IPS-18a (cell line): ENCODE measurements around the gene ANTKMT.
"Not testable (repeated sequence)": the region's sequence is repeated elsewhere in the genome, so short reads cannot be mapped to it uniquely, and the experiment has no call there.

Experiments used
- H3K27ac ChIP-seq: one replicate; pipeline ENCODE4 v1.5.1; 2013; ENCODE audit warnings: low read length
- H3K27me3 ChIP-seq: one replicate; pipeline ENCODE4 v1.6.1; 2013; ENCODE audit warnings: mild to moderate bottlenecking, low read length; ENCODE audit not compliant: control insufficient read depth, insufficient read depth
- H3K36me3 ChIP-seq: one replicate; pipeline ENCODE4 v1.6.1; 2013; ENCODE audit warnings: low read depth, low read length; ENCODE audit not compliant: control insufficient read depth
- H3K4me1 ChIP-seq: one replicate; pipeline ENCODE4 v1.6.1; 2013; ENCODE audit warnings: low read depth, low read length; ENCODE audit not compliant: control insufficient read depth
- H3K4me3 ChIP-seq: one replicate; pipeline ENCODE4 v1.5.1; 2013; ENCODE audit warnings: low read length
- H3K9ac ChIP-seq: one replicate; pipeline ENCODE4 v1.6.1; 2013; ENCODE audit warnings: mild to moderate bottlenecking, low read length, moderate library complexity
- H3K9me3 ChIP-seq: one replicate; pipeline ENCODE4 v1.6.1; 2013; ENCODE audit warnings: low read depth, low read length; ENCODE audit not compliant: control insufficient read depth

ANTKMT gene

DNA sequence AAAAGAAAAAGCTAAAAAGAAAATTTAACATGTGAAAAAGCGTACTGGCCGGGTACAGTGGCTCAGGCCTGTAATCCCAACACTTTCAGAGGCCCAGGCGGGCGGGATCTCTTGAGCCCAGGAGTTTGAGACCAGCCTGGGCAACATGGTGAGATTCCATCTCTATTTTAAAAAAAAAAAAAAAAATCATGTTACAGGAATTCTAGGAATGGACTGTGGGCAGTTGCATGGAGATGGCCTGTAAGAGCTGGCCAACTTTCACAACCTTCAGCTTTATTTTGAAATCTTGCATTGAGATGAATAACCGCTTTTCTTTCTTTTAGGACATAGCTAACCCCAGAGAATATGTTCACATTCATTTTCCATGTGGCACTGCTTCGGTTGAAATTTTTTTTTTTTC is 28.1 kb downstream of the ANTKMT start:
- H3K9ac ChIP-seq: no peak overlapping the region
- H3K9me3 ChIP-seq: no peaks in the 10 kb centered on the region
- peaks cover 18% of the 10 kb centered on the region for H3K4me1 ChIP-seq
- no peak overlapping the region for H3K27ac ChIP-seq
- no peaks in the 10 kb centered on the region for H3K27me3 ChIP-seq
- no peak overlapping the region for H3K4me3 ChIP-seq
- no peaks in the 10 kb centered on the region for H3K36me3 ChIP-seq

DNA sequence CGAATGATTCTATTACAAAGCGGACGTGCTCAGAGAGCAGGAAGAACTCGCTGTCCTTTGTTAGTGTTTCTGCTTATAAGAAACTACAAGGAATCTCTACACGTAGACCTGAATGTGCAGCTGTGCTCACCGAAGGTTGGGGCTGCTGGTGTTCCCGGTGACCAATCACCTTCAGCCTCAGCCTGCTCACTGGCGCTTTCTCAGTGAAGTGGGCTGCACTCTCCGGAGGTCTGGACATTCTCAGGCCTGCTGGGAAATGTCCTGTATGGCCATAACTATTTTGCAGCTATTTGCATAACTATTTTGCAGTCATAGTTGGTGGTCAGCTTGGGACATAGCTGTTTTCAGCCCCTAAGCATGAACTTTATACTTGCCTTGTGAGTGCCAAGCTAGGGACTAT is 29.5 kb downstream of the ANTKMT start:
- Histone ChIP-seq H3K36me3 (no peaks in the 10 kb centered on the region), H3K9me3 (no peaks in the 10 kb centered on the region), H3K4me3 (no peak overlapping the region), H3K4me1 (peaks cover 18% of the 10 kb centered on the region), H3K9ac (no peak overlapping the region), H3K27ac (no peak overlapping the region), H3K27me3 (no peaks in the 10 kb centered on the region)

DNA sequence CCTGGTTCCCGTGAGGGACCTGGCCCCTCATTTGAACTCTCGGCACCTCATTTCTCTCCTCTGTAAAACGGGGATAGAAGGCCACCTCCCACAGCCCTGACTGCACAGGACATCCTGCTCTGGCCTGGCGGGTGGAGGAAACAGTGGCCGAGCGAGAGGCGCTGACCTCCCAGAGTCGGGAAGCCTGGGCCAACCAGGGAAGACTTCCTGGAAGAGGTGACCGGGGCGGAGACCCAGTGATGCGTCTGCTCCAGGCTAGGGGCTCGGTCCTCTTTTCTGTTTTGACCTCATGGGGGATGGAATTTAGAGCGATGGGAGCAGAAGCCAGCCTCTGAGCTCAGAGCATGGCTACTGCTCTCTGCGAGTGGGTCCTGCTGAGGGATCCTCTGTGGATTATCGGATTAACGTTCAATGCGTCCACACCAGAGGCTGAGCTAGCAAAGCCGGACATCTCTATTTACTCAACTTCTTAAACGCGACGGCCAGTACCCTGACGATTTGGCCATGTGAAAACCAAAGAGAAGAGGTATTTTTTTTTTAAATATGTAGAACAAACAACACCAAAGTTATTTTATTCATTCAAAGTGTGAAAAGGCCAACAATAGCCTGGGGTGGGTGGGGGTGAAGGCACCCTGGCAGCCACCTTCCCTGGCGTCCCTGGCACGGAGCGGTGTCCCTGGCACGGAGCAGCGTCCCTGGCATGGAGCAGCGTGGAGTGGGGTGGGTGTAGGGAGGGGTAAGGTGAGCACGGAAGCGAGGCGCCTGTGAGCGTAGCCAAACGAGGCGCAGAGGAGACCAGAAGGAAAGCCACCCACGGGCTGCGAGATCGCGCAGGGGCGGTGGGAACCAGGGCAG is 30.4 kb downstream of the ANTKMT start:
- H3K4me3 ChIP-seq: no peak overlapping the region
- H3K27me3 ChIP-seq: no peaks in the 10 kb centered on the region
- H3K9me3 ChIP-seq: no peaks in the 10 kb centered on the region
- no peaks in the 10 kb centered on the region for H3K36me3 ChIP-seq
- no peak overlapping the region for H3K27ac ChIP-seq
- H3K4me1 ChIP-seq: peaks cover 18% of the 10 kb centered on the region
- H3K9ac ChIP-seq: no peak overlapping the region

DNA sequence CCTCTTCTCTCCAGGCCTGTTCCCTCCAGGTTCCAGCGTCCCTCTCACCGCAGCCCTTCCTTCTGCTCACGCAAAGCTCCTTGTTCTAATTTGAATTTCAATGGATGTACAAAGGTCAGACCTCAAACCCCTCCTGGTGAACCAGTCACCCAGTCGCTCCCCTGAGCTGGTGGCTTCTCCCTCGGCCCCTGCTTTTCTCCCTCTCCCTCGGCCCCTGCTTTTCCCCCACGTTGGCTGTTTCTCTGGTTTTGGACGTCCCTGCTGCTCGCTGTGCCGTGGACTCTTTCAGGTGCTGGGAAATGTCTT is 31.0 kb downstream of the ANTKMT start:
- Histone ChIP-seq H3K27ac (no peak overlapping the region), H3K9ac (no peak overlapping the region), H3K27me3 (no peaks in the 10 kb centered on the region), H3K36me3 (no peaks in the 10 kb centered on the region), H3K4me1 (peaks cover 18% of the 10 kb centered on the region), H3K4me3 (no peak overlapping the region), H3K9me3 (no peaks in the 10 kb centered on the region)

DNA sequence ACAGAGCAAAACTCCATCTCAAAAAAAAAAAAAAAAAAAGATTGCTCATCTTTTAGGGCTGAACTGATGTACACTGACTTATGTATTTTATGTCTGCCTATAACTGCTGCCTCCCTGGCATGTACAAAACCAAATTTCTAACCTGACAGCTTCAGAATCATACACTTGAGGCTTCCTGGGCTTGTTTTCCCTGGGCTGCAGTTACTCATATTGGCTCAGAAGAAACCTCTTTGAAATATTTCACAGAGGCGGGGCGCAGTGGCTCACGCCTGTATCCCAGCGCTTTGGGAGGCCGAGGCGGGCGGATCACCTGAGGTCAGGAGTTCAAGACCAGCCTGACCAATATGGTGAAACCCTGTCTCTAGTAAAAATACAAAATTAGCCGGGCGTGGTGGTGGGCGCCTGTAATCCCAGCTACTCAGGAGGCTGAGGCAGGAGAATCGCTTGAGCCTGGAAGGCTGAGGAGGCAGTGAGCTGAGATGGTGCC is 33.2 kb downstream of the ANTKMT start:
- H3K4me3 ChIP-seq, H3K27ac ChIP-seq, H3K9ac ChIP-seq, H3K36me3 ChIP-seq, H3K9me3 ChIP-seq, H3K27me3 ChIP-seq: not testable (repeated sequence)
- H3K4me1 ChIP-seq: peaks cover 18% of the 10 kb centered on the region

DNA sequence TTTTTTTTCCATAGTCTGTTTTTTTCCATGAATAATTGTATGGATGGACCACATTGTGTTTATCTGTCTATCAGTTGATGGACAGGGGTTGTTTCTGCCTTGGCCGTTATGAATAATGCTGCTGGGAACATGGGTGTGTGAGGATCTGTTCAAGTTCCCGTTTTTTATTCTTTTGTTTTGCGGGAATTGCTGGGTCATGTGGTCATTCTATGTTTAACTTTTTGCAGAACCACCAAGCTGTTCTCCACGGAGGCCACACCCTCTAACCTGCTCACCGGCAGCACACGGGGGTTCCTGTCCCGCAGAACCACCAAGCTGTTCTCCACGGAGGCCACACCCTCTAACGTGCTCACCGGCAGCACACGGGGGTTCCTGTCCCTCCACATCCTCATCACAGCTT is 33.7 kb downstream of the ANTKMT start:
- no peaks in the 10 kb centered on the region for H3K9me3 ChIP-seq
- H3K27ac ChIP-seq: no peak overlapping the region
- no peak overlapping the region for H3K4me3 ChIP-seq
- H3K9ac ChIP-seq: no peak overlapping the region
- H3K4me1 ChIP-seq: peaks cover 18% of the 10 kb centered on the region
- no peaks in the 10 kb centered on the region for H3K36me3 ChIP-seq
- no peaks in the 10 kb centered on the region for H3K27me3 ChIP-seq

DNA sequence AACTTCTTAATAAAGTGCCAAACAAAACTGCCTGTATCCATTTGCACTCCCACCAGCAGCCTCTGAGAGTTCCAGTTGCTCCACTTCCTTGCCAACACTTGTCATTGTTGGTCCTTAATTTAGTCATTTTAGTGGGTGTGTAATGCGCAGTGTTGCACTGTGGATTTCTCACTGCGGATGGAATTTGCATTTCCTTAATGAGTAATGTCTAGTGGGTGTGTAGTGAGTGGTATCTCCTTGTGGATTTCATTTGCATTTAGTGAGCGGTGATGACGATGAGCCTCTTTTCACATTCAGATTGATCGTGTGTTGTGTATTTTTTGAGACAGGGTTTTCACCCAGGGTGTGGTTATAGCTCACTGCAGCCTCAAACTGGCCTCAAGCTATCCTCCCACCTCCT is 35.5 kb downstream of the ANTKMT start:
- Histone ChIP-seq H3K9me3 (no peaks in the 10 kb centered on the region), H3K27ac (no peak overlapping the region), H3K36me3 (no peaks in the 10 kb centered on the region), H3K27me3 (no peaks in the 10 kb centered on the region), H3K4me3 (no peak overlapping the region), H3K4me1 (peaks cover 12% of the 10 kb centered on the region), H3K9ac (no peak overlapping the region)

DNA sequence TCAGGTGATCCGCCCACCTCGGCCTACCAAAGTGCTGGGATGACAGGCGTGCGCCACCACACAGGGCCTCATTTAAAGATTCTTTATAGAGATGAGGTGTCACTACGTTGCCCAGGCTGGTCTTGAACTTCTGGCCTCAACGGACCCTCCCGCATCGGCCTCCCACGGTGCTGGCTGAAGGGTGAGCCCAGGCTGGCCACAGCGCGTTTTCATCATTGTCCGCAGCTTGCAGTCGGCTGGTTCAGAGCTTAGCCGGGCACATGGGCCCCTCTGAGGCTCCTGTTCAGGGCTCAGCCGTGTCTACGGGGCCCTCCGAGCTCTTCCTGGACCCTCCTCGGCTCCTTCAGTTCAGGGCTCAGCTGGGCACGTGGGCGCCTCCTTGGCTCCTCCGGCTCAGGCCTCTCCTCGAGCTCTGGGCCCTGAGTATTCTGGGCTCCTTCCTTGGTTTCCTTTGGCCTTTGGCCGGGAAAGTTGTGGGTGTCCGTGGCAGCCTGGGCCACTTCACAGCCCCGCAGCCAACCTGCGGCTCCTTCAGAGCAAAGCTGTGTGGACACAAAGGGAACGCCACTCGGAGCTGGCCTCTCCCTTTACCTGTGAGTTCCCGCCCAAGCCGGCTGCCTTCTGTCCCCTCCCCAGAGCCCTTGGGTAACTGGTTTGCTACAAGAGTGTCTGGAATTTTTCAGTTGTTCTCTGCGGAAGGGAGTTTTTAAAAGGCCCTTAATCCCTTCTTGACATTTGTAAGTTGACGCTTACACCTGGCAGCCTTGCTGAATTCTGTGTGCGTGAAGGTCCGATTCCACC is 38.4 kb downstream of the ANTKMT start:
- Histone ChIP-seq H3K9ac (no peak overlapping the region), H3K9me3 (no peaks in the 10 kb centered on the region), H3K27me3 (no peaks in the 10 kb centered on the region), H3K4me3 (no peak overlapping the region), H3K4me1 (no peaks in the 10 kb centered on the region), H3K36me3 (no peaks in the 10 kb centered on the region), H3K27ac (no peak overlapping the region)

DNA sequence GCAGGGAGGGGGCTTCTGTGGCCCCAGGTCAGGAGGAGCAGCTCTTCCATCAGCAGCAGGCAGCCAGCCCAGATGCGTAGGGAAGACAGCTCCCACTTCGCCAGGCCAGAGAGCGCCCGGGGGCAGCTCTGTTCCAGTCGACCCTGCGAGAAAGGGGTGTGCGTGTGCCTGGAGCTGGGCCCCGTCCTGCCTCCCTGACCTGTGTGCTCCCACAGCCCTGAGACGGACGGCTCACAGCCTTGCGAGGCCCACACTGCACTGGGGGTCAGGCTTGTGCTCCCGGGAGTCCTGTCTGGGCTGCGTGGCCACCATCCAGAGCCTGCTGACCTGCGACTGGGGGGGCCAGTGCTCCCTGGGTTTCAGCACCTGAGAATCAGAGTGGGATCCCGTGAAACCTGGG is 39.1 kb downstream of the ANTKMT start:
- no peak overlapping the region for H3K27ac ChIP-seq
- no peaks in the 10 kb centered on the region for H3K27me3 ChIP-seq
- no peak overlapping the region for H3K9ac ChIP-seq
- no peaks in the 10 kb centered on the region for H3K9me3 ChIP-seq
- H3K36me3 ChIP-seq: no peaks in the 10 kb centered on the region
- no peaks in the 10 kb centered on the region for H3K4me1 ChIP-seq
- no peak overlapping the region for H3K4me3 ChIP-seq

DNA sequence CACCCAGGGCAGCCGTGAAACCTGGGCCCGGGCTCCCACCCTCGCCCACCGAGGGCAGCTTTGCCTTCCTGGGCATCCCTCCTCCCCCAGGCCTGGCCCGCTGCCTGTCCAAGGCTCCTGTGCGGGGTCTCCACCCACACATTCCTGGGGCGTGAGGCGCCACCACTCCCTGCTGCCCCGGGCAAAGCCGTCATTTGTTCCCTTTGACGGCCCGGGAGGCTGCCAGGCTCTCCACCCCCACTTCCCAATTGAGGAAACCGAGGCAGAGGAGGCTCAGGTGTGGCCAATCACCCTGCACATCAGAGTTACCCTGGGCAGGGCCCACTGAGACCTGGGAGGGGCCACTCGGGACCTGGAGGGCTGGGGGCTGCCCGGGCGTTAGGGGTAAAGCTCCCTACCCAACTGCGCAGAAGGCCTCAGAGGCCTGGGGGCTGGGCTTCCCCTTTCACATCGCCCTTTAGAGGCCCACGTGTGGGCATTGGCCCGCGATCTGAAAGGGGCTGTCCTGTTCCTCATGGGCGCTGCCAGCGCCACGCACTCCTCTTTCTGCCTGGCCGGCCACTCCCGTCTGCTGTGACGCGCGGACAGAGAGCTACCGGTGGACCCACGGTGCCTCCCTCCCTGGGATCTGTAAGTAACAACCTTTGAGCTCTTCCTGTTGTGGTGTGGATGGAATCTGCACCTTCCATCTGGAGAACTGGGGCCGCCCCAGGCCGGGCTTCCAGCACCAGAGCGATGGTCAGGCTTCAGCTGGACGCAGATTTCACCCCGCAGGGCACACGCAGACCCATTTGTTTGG is 39.8 kb downstream of the ANTKMT start, which contains the start of gene MSLN:
Gene MSLN, plus strand, starts transcription at position 190 of the 799 bp plus-strand sequence. CDS start 1,947 bp downstream, outside the sequence.
- no peak within 1 kb of the TSS for H3K27ac ChIP-seq
- H3K9me3 ChIP-seq: no peaks in the 10 kb centered on the region
- H3K36me3 ChIP-seq: no peaks in the 10 kb centered on the region
- no peaks in the 10 kb centered on the region for H3K27me3 ChIP-seq
- no peak within 1 kb of the TSS for H3K9ac ChIP-seq
- H3K4me1 ChIP-seq: no peaks in the 10 kb centered on the region
- H3K4me3 ChIP-seq: no peak within 1 kb of the TSS
